Glomerular visceral epithelial cell (primary cell): ENCODE data around the gene BABAM1.

ENCODE experiments used
- DNase-seq: peaks from one replicate; pipeline ENCODE4 v3.0.0-alpha.2; 2016; ENCODE audit errors: extremely low spot score

BABAM1 gene

GRCh38 chr19:17266975-17267788 is at the start of gene BABAM1:
Gene BABAM1, plus strand, starts transcription at chr19:17267443. Its CDS starts 1,364 bp downstream, at chr19:17268807.
- DNase-seq: peak; percentile 99

GRCh38 chr19:17219286-17219685 is 48.0 kb upstream of the BABAM1 start:
- no peak for DNase-seq

- DNase-seq: peak; percentile 62
Observed at GRCh38 chr19:17220207-17220758, 47.0 kb upstream of the BABAM1 start.

- no peak for DNase-seq
Observed at GRCh38 chr19:17225053-17225452, 42.2 kb upstream of the BABAM1 start.

GRCh38 chr19:17226002-17226933 is 41.0 kb upstream of the BABAM1 start, which contains the start of gene OCEL1:
Gene OCEL1, plus strand, starts transcription at chr19:17226226. Its CDS starts 22 bp downstream, at chr19:17226248.
- peak; percentile 99 for DNase-seq

GRCh38 chr19:17227798-17228367 is 39.4 kb upstream of the BABAM1 start:
- DNase-seq: no peak

GRCh38 chr19:17229890-17230289 is 37.4 kb upstream of the BABAM1 start:
- no peak for DNase-seq

GRCh38 chr19:17232258-17232657 is 35.0 kb upstream of the BABAM1 start:
- no peak for DNase-seq

GRCh38 chr19:17234911-17235299 is 32.3 kb upstream of the BABAM1 start:
- DNase-seq: peak; percentile 46

GRCh38 chr19:17235300-17235970 is 31.8 kb upstream of the BABAM1 start:
- DNase-seq: peak; percentile 64

- peak; percentile 60 for DNase-seq
Observed at GRCh38 chr19:17235971-17236777, 31.1 kb upstream of the BABAM1 start.

GRCh38 chr19:17236811-17237543 is 30.3 kb upstream of the BABAM1 start:
- DNase-seq: no peak

- no peak for DNase-seq
Observed at GRCh38 chr19:17237747-17238706, 29.2 kb upstream of the BABAM1 start.

GRCh38 chr19:17240062-17240752 is 27.0 kb upstream of the BABAM1 start:
- DNase-seq: no peak

- DNase-seq: no peak
Observed at GRCh38 chr19:17240826-17241399, 26.3 kb upstream of the BABAM1 start.

GRCh38 chr19:17242431-17243208 is 24.6 kb upstream of the BABAM1 start:
- DNase-seq: no peak
